ENCODE data around the gene EML6.

The EML6 gene

GRCh38 chr2:54723996-54724559, 616 bp downstream of the EML6 start:
- no peaks in the 10 kb centered on the region for H3K9me3 ChIP-seq (ENCODE audit: control insufficient read depth, low read length)
- H3K4me3 ChIP-seq (ENCODE audit: insufficient read depth, low read depth, low read length, poor library complexity, severe bottlenecking) = peak overlapping the region; percentile 81
- H3K27ac ChIP-seq (ENCODE audit: insufficient read depth, low read length, poor library complexity, severe bottlenecking) = peak overlapping the region; percentile 44
- H3K36me3 ChIP-seq (ENCODE audit: control insufficient read depth, insufficient read depth, low read length) = no peaks in the 10 kb centered on the region
- peaks cover 11% of the 10 kb centered on the region for H3K4me1 ChIP-seq (ENCODE audit: control insufficient read depth, insufficient read depth, low read length, poor library complexity, severe bottlenecking)
- peaks cover 6% of the 10 kb centered on the region for H3K27me3 ChIP-seq (replicated peaks; ENCODE audit: control insufficient read depth, insufficient read depth, low read length, poor library complexity, severe bottlenecking)
- DNase-seq = no peak

GRCh38 chr2:54724560-54725342, 1.3 kb downstream of the EML6 start:
- Histone ChIP-seq H3K4me1 (ENCODE audit: control insufficient read depth, insufficient read depth, low read length, poor library complexity, severe bottlenecking) (peaks cover 11% of the 10 kb centered on the region), H3K27ac (ENCODE audit: insufficient read depth, low read length, poor library complexity, severe bottlenecking) (no peak overlapping the region)
- DNase-seq = peak in 2 of 3 donors; percentile 17 to 20

DNA sequence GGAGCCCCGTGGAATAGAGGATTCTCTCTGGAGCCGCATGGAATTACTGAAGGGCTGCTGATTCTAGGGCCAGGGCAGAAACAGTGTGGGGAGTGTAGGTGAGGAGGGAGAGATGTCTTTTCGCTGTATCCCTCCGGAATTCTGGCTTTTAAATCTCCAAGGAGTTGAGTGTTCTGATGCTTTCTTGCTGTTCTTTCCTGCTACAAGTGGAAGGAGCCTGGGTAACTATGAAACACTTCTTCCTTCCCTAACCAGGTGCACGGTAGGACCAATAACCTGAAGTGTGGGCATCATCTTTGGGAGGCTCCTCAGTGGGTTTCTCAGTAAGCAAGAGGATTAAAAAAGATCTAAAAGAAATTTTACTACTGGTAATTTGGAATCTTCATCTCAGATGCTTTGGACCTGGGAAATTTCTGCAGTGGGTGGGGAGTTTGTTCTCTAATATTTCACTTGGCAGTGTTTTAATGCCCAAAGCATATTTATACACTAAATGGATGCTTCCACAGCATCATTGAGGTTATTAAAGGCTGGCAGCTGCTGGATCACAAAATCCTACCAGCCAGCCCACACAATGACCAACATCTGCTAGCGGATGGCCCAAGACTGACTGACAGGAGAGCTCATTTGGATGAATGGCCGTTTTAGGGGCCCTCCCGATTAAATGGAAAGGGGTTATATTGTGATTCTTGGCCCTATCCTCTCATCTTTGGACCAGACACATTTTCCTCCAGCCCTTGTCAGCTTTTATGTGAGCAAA, 2.1 kb downstream of the EML6 start:
- Histone ChIP-seq H3K4me3 (ENCODE audit: insufficient read depth, low read depth, low read length, poor library complexity, severe bottlenecking) (peak overlapping the region; percentile 43), H3K27ac (ENCODE audit: insufficient read depth, low read length, poor library complexity, severe bottlenecking) (no peak overlapping the region), H3K27me3 (replicated peaks; ENCODE audit: control insufficient read depth, insufficient read depth, low read length, poor library complexity, severe bottlenecking) (peaks cover 6% of the 10 kb centered on the region), H3K9me3 (ENCODE audit: control insufficient read depth, low read length) (no peaks in the 10 kb centered on the region), H3K36me3 (ENCODE audit: control insufficient read depth, insufficient read depth, low read length) (no peaks in the 10 kb centered on the region), H3K4me1 (ENCODE audit: control insufficient read depth, insufficient read depth, low read length, poor library complexity, severe bottlenecking) (peaks cover 11% of the 10 kb centered on the region)
- no peak for DNase-seq

More at GRCh38 chr2:54724560-54725342, 1.3 kb downstream of the EML6 start:
- H3K9me3 ChIP-seq (ENCODE audit: control insufficient read depth, low read length) = no peaks in the 10 kb centered on the region
- no peaks in the 10 kb centered on the region for H3K36me3 ChIP-seq (ENCODE audit: control insufficient read depth, insufficient read depth, low read length)
- H3K27me3 ChIP-seq (replicated peaks; ENCODE audit: control insufficient read depth, insufficient read depth, low read length, poor library complexity, severe bottlenecking) = peaks cover 6% of the 10 kb centered on the region
- H3K4me3 ChIP-seq (ENCODE audit: insufficient read depth, low read depth, low read length, poor library complexity, severe bottlenecking) = peak overlapping the region; percentile 81

- no peak overlapping the region for H3K27ac ChIP-seq (ENCODE audit: insufficient read depth, low read length, poor library complexity, severe bottlenecking)
- no peaks in the 10 kb centered on the region for H3K9me3 ChIP-seq (ENCODE audit: control insufficient read depth, low read length)
- no peak overlapping the region for H3K4me3 ChIP-seq (ENCODE audit: insufficient read depth, low read depth, low read length, poor library complexity, severe bottlenecking)
- H3K36me3 ChIP-seq (ENCODE audit: control insufficient read depth, insufficient read depth, low read length) = no peaks in the 10 kb centered on the region
- peaks cover 6% of the 10 kb centered on the region for H3K27me3 ChIP-seq (replicated peaks; ENCODE audit: control insufficient read depth, insufficient read depth, low read length, poor library complexity, severe bottlenecking)
- no peak for DNase-seq
- peaks cover 11% of the 10 kb centered on the region for H3K4me1 ChIP-seq (ENCODE audit: control insufficient read depth, insufficient read depth, low read length, poor library complexity, severe bottlenecking)
These were observed 3.0 kb downstream of the EML6 start for GRCh38 chr2:54726431-54726830.

GRCh38 chr2:54726940-54727339, 3.5 kb downstream of the EML6 start:
- Histone ChIP-seq H3K36me3 (ENCODE audit: control insufficient read depth, insufficient read depth, low read length) (no peaks in the 10 kb centered on the region), H3K4me1 (ENCODE audit: control insufficient read depth, insufficient read depth, low read length, poor library complexity, severe bottlenecking) (peaks cover 11% of the 10 kb centered on the region)
- no peak for DNase-seq

GRCh38 chr2:54728669-54729120, 5.2 kb downstream of the EML6 start:
- H3K27me3 ChIP-seq (replicated peaks; ENCODE audit: control insufficient read depth, insufficient read depth, low read length, poor library complexity, severe bottlenecking) = peaks cover 6% of the 10 kb centered on the region
- H3K4me3 ChIP-seq (ENCODE audit: insufficient read depth, low read depth, low read length, poor library complexity, severe bottlenecking) = no peak overlapping the region
- no peaks in the 10 kb centered on the region for H3K36me3 ChIP-seq (ENCODE audit: control insufficient read depth, insufficient read depth, low read length)
- no peak overlapping the region for H3K27ac ChIP-seq (ENCODE audit: insufficient read depth, low read length, poor library complexity, severe bottlenecking)
- H3K9me3 ChIP-seq (ENCODE audit: control insufficient read depth, low read length) = no peaks in the 10 kb centered on the region
- DNase-seq = no peak
- peaks cover 5% of the 10 kb centered on the region for H3K4me1 ChIP-seq (ENCODE audit: control insufficient read depth, insufficient read depth, low read length, poor library complexity, severe bottlenecking)

More at GRCh38 chr2:54726940-54727339, 3.5 kb downstream of the EML6 start:
- Histone ChIP-seq H3K27me3 (replicated peaks; ENCODE audit: control insufficient read depth, insufficient read depth, low read length, poor library complexity, severe bottlenecking) (peaks cover 6% of the 10 kb centered on the region), H3K4me3 (ENCODE audit: insufficient read depth, low read depth, low read length, poor library complexity, severe bottlenecking) (no peak overlapping the region), H3K27ac (ENCODE audit: insufficient read depth, low read length, poor library complexity, severe bottlenecking) (no peak overlapping the region), H3K9me3 (ENCODE audit: control insufficient read depth, low read length) (no peaks in the 10 kb centered on the region)

DNA sequence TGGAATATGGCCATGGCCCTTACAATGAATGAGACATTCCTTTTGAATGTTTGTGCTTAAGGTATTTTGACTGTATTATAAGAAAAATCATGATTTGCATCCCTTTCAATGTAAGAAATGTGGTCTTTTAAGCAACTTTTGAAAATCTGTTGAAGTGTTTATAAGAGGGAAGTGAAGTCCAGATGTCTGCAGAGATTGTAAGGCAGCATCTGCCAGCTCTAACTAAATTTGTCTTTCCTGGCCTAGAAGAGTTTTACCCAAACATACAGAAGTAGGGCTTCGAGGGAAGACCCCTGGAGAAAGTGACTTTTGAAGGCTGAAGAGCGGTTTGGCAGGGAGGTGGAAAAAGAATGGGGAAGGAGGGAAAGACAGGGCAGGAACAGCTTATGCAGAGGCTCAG, 12.2 kb downstream of the EML6 start:
- Histone ChIP-seq H3K9me3 (ENCODE audit: control insufficient read depth, low read length) (no peaks in the 10 kb centered on the region), H3K4me1 (ENCODE audit: control insufficient read depth, insufficient read depth, low read length, poor library complexity, severe bottlenecking) (no peaks in the 10 kb centered on the region), H3K27me3 (replicated peaks; ENCODE audit: control insufficient read depth, insufficient read depth, low read length, poor library complexity, severe bottlenecking) (no peaks in the 10 kb centered on the region), H3K27ac (ENCODE audit: insufficient read depth, low read length, poor library complexity, severe bottlenecking) (no peak overlapping the region), H3K36me3 (ENCODE audit: control insufficient read depth, insufficient read depth, low read length) (no peaks in the 10 kb centered on the region), H3K4me3 (ENCODE audit: insufficient read depth, low read depth, low read length, poor library complexity, severe bottlenecking) (no peak overlapping the region)
- no peak for DNase-seq

- H3K4me1 ChIP-seq (ENCODE audit: control insufficient read depth, insufficient read depth, low read length, poor library complexity, severe bottlenecking) = no peaks in the 10 kb centered on the region
- no peak for DNase-seq
- H3K9me3 ChIP-seq (ENCODE audit: control insufficient read depth, low read length) = no peaks in the 10 kb centered on the region
These were observed 14.8 kb downstream of the EML6 start for GRCh38 chr2:54738281-54738680.

DNA sequence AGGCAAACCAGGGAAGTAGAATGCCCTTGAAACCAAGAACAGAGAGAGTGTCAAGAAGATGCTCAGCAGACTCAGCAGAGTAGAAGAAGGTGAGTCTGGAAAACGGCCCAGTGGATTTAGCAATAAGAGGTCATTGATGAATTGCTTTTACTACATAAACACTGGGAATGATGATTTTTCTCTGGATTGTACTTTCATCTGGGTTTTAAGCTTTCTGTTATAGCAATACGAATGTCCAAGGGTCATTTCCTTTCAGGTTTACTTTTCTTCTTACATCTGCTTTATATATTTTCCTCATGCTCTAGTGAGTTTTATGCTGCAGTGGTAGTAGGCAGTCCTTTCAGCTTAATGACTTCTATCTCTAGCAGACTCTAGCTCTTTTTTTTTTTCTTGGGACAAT, 16.9 kb downstream of the EML6 start:
- no peak for DNase-seq
- Histone ChIP-seq H3K36me3 (ENCODE audit: control insufficient read depth, insufficient read depth, low read length) (no peaks in the 10 kb centered on the region), H3K4me1 (ENCODE audit: control insufficient read depth, insufficient read depth, low read length, poor library complexity, severe bottlenecking) (no peaks in the 10 kb centered on the region), H3K27ac (ENCODE audit: insufficient read depth, low read length, poor library complexity, severe bottlenecking) (no peak overlapping the region), H3K4me3 (ENCODE audit: insufficient read depth, low read depth, low read length, poor library complexity, severe bottlenecking) (no peak overlapping the region), H3K27me3 (replicated peaks; ENCODE audit: control insufficient read depth, insufficient read depth, low read length, poor library complexity, severe bottlenecking) (no peaks in the 10 kb centered on the region), H3K9me3 (ENCODE audit: control insufficient read depth, low read length) (no peaks in the 10 kb centered on the region)

More at GRCh38 chr2:54738281-54738680, 14.8 kb downstream of the EML6 start:
- no peak overlapping the region for H3K4me3 ChIP-seq (ENCODE audit: insufficient read depth, low read depth, low read length, poor library complexity, severe bottlenecking)
- no peaks in the 10 kb centered on the region for H3K36me3 ChIP-seq (ENCODE audit: control insufficient read depth, insufficient read depth, low read length)
- H3K27ac ChIP-seq (ENCODE audit: insufficient read depth, low read length, poor library complexity, severe bottlenecking) = no peak overlapping the region
- H3K27me3 ChIP-seq (replicated peaks; ENCODE audit: control insufficient read depth, insufficient read depth, low read length, poor library complexity, severe bottlenecking) = no peaks in the 10 kb centered on the region

DNA sequence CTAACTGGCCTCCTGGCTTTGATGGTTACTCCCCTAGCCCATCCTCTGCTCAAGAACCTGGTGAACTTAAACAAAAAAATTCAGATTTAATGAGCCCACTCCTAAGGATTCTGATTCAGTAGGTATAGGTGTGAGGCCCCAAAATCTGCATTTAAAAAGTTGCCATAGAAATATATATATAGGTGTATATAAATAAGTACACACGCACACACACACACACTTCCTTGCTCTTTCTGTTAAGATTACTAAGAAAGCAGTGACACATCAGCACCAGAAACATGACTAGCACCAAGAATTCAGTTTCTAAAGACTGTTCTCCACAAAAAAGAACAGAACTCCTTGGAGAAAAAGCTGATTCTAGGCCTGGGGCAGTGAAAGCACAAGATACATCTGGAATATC, 17.8 kb downstream of the EML6 start:
- Histone ChIP-seq H3K27me3 (replicated peaks; ENCODE audit: control insufficient read depth, insufficient read depth, low read length, poor library complexity, severe bottlenecking) (no peaks in the 10 kb centered on the region), H3K9me3 (ENCODE audit: control insufficient read depth, low read length) (no peaks in the 10 kb centered on the region), H3K4me1 (ENCODE audit: control insufficient read depth, insufficient read depth, low read length, poor library complexity, severe bottlenecking) (no peaks in the 10 kb centered on the region), H3K4me3 (ENCODE audit: insufficient read depth, low read depth, low read length, poor library complexity, severe bottlenecking) (no peak overlapping the region), H3K36me3 (ENCODE audit: control insufficient read depth, insufficient read depth, low read length) (no peaks in the 10 kb centered on the region), H3K27ac (ENCODE audit: insufficient read depth, low read length, poor library complexity, severe bottlenecking) (no peak overlapping the region)
- no peak for DNase-seq
